Karpas-422 (cell line): ENCODE measurements around the gene RAPGEF4. TPM values are rescaled to one million over a fixed set of nuclear protein-coding genes. Genes with fewer than 3 reads are reported as not detected.
A peak's percentile ranks its signal among the peaks of the same experiment; 100 is the strongest.

Source experiments
- DNase-seq: peaks from one replicate; pipeline ENCODE4 v3.0.0-alpha.2; 2015
- H2AFZ ChIP-seq: fragments of 200-600 bp; sonication (generic); 2 replicates; pipeline ENCODE4 v1.6.1; 2014; ENCODE audit warnings: antibody characterized with exemption, low read length, mixed read lengths
- H3K27ac ChIP-seq: fragments of 200-600 bp; sonication (generic); 2 replicates; pipeline ENCODE4 v1.5.1; 2014; ENCODE audit warnings: mild to moderate bottlenecking, low read length, moderate library complexity
- H3K27me3 ChIP-seq: fragments of 200-600 bp; sonication (generic); 2 replicates; pipeline ENCODE4 v1.6.1; 2014; ENCODE audit warnings: low read length, mixed read lengths
- H3K36me3 ChIP-seq: fragments of 200-600 bp; sonication (generic); 2 replicates; pipeline ENCODE4 v1.6.1; 2014; ENCODE audit warnings: low read length, mixed read lengths; ENCODE audit not compliant: insufficient read depth
- H3K4me1 ChIP-seq: fragments of 200-600 bp; sonication (generic); 2 replicates; pipeline ENCODE4 v1.6.1; 2014; ENCODE audit warnings: mild to moderate bottlenecking, low read length, mixed read lengths
- H3K4me2 ChIP-seq: fragments of 200-600 bp; sonication (generic); 2 replicates; pipeline ENCODE4 v1.6.1; 2014; ENCODE audit warnings: low read length, low read depth, mild to moderate bottlenecking; ENCODE audit not compliant: poor library complexity, severe bottlenecking
- H3K4me3 ChIP-seq: fragments of 200-600 bp; sonication (generic); 2 replicates; pipeline ENCODE4 v1.5.1; 2014; ENCODE audit warnings: mild to moderate bottlenecking, antibody characterized with exemption, low read length, mixed read lengths
- H3K79me2 ChIP-seq: fragments of 200-600 bp; sonication (generic); 2 replicates; pipeline ENCODE4 v1.6.1; 2014; ENCODE audit warnings: mild to moderate bottlenecking, low read length, mixed read lengths
- H3K9ac ChIP-seq: fragments of 200-600 bp; sonication (generic); 2 replicates; pipeline ENCODE4 v1.6.0; 2014; ENCODE audit warnings: low read length
- H3K9me2 ChIP-seq: fragments of 200-600 bp; sonication (generic), shearing (Covaris generic); replicated peaks from 2 replicates; pipeline ENCODE4 v1.6.0; 2014; ENCODE audit warnings: mild to moderate bottlenecking, low read length, moderate library complexity; ENCODE audit not compliant: insufficient read depth
- H3K9me3 ChIP-seq: fragments of 300-700, 200-600 bp; sonication (generic); 2 replicates; pipeline ENCODE4 v1.6.1; 2014; ENCODE audit warnings: low read length, mixed read lengths
- H4K20me1 ChIP-seq: fragments of 200-600 bp; sonication (generic); 2 replicates; pipeline ENCODE4 v1.6.1; 2014; ENCODE audit warnings: mild to moderate bottlenecking, antibody characterized with exemption, low read length, low read depth; ENCODE audit not compliant: insufficient read depth
- total RNA-seq: library from RNA; depleted of rRNA; stranded (reverse); fragments of >200 nt; shearing (Covaris generic); gene quantifications from 2 replicates; pipeline ENCODE4 v1.2.3, GENCODE V29; 2014; ENCODE audit warnings: low replicate concordance

RAPGEF4 gene
- total RNA-seq, 1 experiment from 2014 or later, result 0.97 TPM

GRCh38 chr2:172967036-172967982 lies 231.7 kb downstream of the RAPGEF4 start:
- H3K4me2 ChIP-seq, result no peak overlapping the region
- no peaks in the 10 kb centered on the region for H3K27me3 ChIP-seq
- no peak overlapping the region for H2AFZ ChIP-seq
- H3K27ac ChIP-seq, result no peak overlapping the region
- H3K9ac ChIP-seq, result no peak overlapping the region
- no peak overlapping the region for H3K4me3 ChIP-seq
- no peak for DNase-seq
- H3K4me1 ChIP-seq, result no peaks in the 10 kb centered on the region
- no peaks in the 10 kb centered on the region for H3K9me2 ChIP-seq
- no peaks in the 10 kb centered on the region for H3K9me3 ChIP-seq
- H3K36me3 ChIP-seq, result no peaks in the 10 kb centered on the region
- H3K79me2 ChIP-seq, result no peaks in the 10 kb centered on the region
- H4K20me1 ChIP-seq, result no peaks in the 10 kb centered on the region

- Histone ChIP-seq H4K20me1 (no peaks in the 10 kb centered on the region), H3K36me3 (no peaks in the 10 kb centered on the region), H2AFZ (no peak overlapping the region), H3K27ac (no peak overlapping the region), H3K79me2 (no peaks in the 10 kb centered on the region), H3K9me3 (no peaks in the 10 kb centered on the region), H3K9me2 (no peaks in the 10 kb centered on the region), H3K4me2 (no peak overlapping the region), H3K4me3 (no peak overlapping the region), H3K27me3 (no peaks in the 10 kb centered on the region), H3K9ac (no peak overlapping the region), H3K4me1 (no peaks in the 10 kb centered on the region)
- DNase-seq, result no peak
Observed at GRCh38 chr2:172968061-172968469, 232.4 kb downstream of the RAPGEF4 start.

- Histone ChIP-seq H4K20me1 (no peaks in the 10 kb centered on the region), H3K4me3 (no peak overlapping the region), H3K4me1 (no peaks in the 10 kb centered on the region), H3K79me2 (no peaks in the 10 kb centered on the region), H2AFZ (no peak overlapping the region), H3K36me3 (no peaks in the 10 kb centered on the region), H3K4me2 (no peak overlapping the region), H3K9me3 (no peaks in the 10 kb centered on the region), H3K9ac (no peak overlapping the region), H3K9me2 (no peaks in the 10 kb centered on the region), H3K27ac (no peak overlapping the region), H3K27me3 (no peaks in the 10 kb centered on the region)
- no peak for DNase-seq
Observed at GRCh38 chr2:172969166-172969565, 233.5 kb downstream of the RAPGEF4 start.

- H3K9ac ChIP-seq, result no peak overlapping the region
- no peaks in the 10 kb centered on the region for H3K27me3 ChIP-seq
- no peaks in the 10 kb centered on the region for H3K9me3 ChIP-seq
- no peaks in the 10 kb centered on the region for H3K4me1 ChIP-seq
- no peaks in the 10 kb centered on the region for H3K79me2 ChIP-seq
- H4K20me1 ChIP-seq, result no peaks in the 10 kb centered on the region
- no peak overlapping the region for H2AFZ ChIP-seq
- H3K4me3 ChIP-seq, result no peak overlapping the region
- H3K9me2 ChIP-seq, result no peaks in the 10 kb centered on the region
- DNase-seq, result no peak
- H3K36me3 ChIP-seq, result no peaks in the 10 kb centered on the region
- no peak overlapping the region for H3K4me2 ChIP-seq
- H3K27ac ChIP-seq, result no peak overlapping the region
Observed at GRCh38 chr2:172969609-172970008, 234.0 kb downstream of the RAPGEF4 start.

GRCh38 chr2:172970660-172971059 lies 235.0 kb downstream of the RAPGEF4 start:
- no peak for DNase-seq
- Histone ChIP-seq H3K9me3 (no peaks in the 10 kb centered on the region), H3K9me2 (no peaks in the 10 kb centered on the region), H3K9ac (no peak overlapping the region), H3K4me3 (no peak overlapping the region), H3K4me1 (no peaks in the 10 kb centered on the region), H4K20me1 (no peaks in the 10 kb centered on the region), H3K36me3 (no peaks in the 10 kb centered on the region), H2AFZ (no peak overlapping the region), H3K27me3 (no peaks in the 10 kb centered on the region), H3K4me2 (no peak overlapping the region), H3K27ac (no peak overlapping the region), H3K79me2 (no peaks in the 10 kb centered on the region)

- no peaks in the 10 kb centered on the region for H3K27me3 ChIP-seq
- no peak overlapping the region for H3K27ac ChIP-seq
- no peak overlapping the region for H3K9ac ChIP-seq
- H3K4me2 ChIP-seq, result no peak overlapping the region
- H4K20me1 ChIP-seq, result no peaks in the 10 kb centered on the region
- no peak overlapping the region for H3K4me3 ChIP-seq
- no peaks in the 10 kb centered on the region for H3K4me1 ChIP-seq
- no peaks in the 10 kb centered on the region for H3K36me3 ChIP-seq
- no peak overlapping the region for H2AFZ ChIP-seq
- no peaks in the 10 kb centered on the region for H3K9me3 ChIP-seq
- H3K9me2 ChIP-seq, result no peaks in the 10 kb centered on the region
- DNase-seq, result peak; percentile 76
- H3K79me2 ChIP-seq, result no peaks in the 10 kb centered on the region
Observed at GRCh38 chr2:172972005-172972619, 236.5 kb downstream of the RAPGEF4 start.

GRCh38 chr2:172974762-172975161 lies 239.1 kb downstream of the RAPGEF4 start:
- no peaks in the 10 kb centered on the region for H3K9me3 ChIP-seq
- H3K4me1 ChIP-seq, result no peaks in the 10 kb centered on the region
- H3K36me3 ChIP-seq, result no peaks in the 10 kb centered on the region
- H3K27ac ChIP-seq, result no peak overlapping the region
- H3K9ac ChIP-seq, result no peak overlapping the region
- no peaks in the 10 kb centered on the region for H3K79me2 ChIP-seq
- no peaks in the 10 kb centered on the region for H3K9me2 ChIP-seq
- no peak overlapping the region for H2AFZ ChIP-seq
- H3K27me3 ChIP-seq, result no peaks in the 10 kb centered on the region
- H3K4me3 ChIP-seq, result no peak overlapping the region
- no peaks in the 10 kb centered on the region for H4K20me1 ChIP-seq
- DNase-seq, result no peak
- no peak overlapping the region for H3K4me2 ChIP-seq

- no peak for DNase-seq
- no peaks in the 10 kb centered on the region for H3K27me3 ChIP-seq
- no peaks in the 10 kb centered on the region for H4K20me1 ChIP-seq
- H3K27ac ChIP-seq, result no peak overlapping the region
- no peaks in the 10 kb centered on the region for H3K9me3 ChIP-seq
- no peak overlapping the region for H3K4me2 ChIP-seq
- no peak overlapping the region for H3K4me3 ChIP-seq
- no peak overlapping the region for H2AFZ ChIP-seq
- no peaks in the 10 kb centered on the region for H3K36me3 ChIP-seq
- H3K9me2 ChIP-seq, result no peaks in the 10 kb centered on the region
- no peak overlapping the region for H3K9ac ChIP-seq
- H3K4me1 ChIP-seq, result no peaks in the 10 kb centered on the region
- H3K79me2 ChIP-seq, result no peaks in the 10 kb centered on the region
Observed at GRCh38 chr2:172976116-172976515, 240.5 kb downstream of the RAPGEF4 start.
